ENCODE measurements around the gene GPR151. TPM values are rescaled to one million over a fixed set of nuclear protein-coding genes. Genes with fewer than 3 reads are reported as not detected.

GPR151 gene
- total RNA-seq, 1 experiment from 2014 or later: not detected

GRCh38 chr5:146521403-146522106 lies 5.6 kb upstream of the GPR151 start:
- no peak for DNase-seq (ENCODE audit: extremely low read depth, low read depth)

- no peak for DNase-seq (ENCODE audit: extremely low read depth, low read depth)
Measured at GRCh38 chr5:146520731-146521130, 4.7 kb upstream of the GPR151 start.

GRCh38 chr5:146519554-146519953 lies 3.6 kb upstream of the GPR151 start:
- DNase-seq (ENCODE audit: extremely low read depth, low read depth): no peak

GRCh38 chr5:146515473-146516150 lies 378 bp downstream of the GPR151 start:
- no peak for DNase-seq (ENCODE audit: extremely low read depth, low read depth)

GRCh38 chr5:146514575-146514974 lies 1.4 kb downstream of the GPR151 start:
- no peak for DNase-seq (ENCODE audit: extremely low read depth, low read depth)

GRCh38 chr5:146513462-146513861 lies 2.5 kb downstream of the GPR151 start:
- no peak for DNase-seq (ENCODE audit: extremely low read depth, low read depth)

GRCh38 chr5:146510559-146511125 lies 5.3 kb downstream of the GPR151 start:
- DNase-seq (ENCODE audit: extremely low read depth, low read depth): no peak

- DNase-seq (ENCODE audit: extremely low read depth, low read depth): no peak
Measured at GRCh38 chr5:146507428-146507827, 8.6 kb downstream of the GPR151 start.

GRCh38 chr5:146499680-146500079 lies 16.3 kb downstream of the GPR151 start:
- no peak for DNase-seq (ENCODE audit: extremely low read depth, low read depth)

GRCh38 chr5:146494656-146495055 lies 21.3 kb downstream of the GPR151 start:
- DNase-seq (ENCODE audit: extremely low read depth, low read depth): no peak

- no peak for DNase-seq (ENCODE audit: extremely low read depth, low read depth)
Measured at GRCh38 chr5:146490089-146490843, 25.7 kb downstream of the GPR151 start.

- DNase-seq (ENCODE audit: extremely low read depth, low read depth): no peak
Measured at GRCh38 chr5:146484714-146485391, 31.1 kb downstream of the GPR151 start.

GRCh38 chr5:146482775-146483174 lies 33.2 kb downstream of the GPR151 start:
- DNase-seq (ENCODE audit: extremely low read depth, low read depth): no peak

- DNase-seq (ENCODE audit: extremely low read depth, low read depth): no peak
Measured at GRCh38 chr5:146475906-146476305, 40.1 kb downstream of the GPR151 start.

GRCh38 chr5:146475190-146475780 lies 40.7 kb downstream of the GPR151 start:
- DNase-seq (ENCODE audit: extremely low read depth, low read depth): no peak

- no peak for DNase-seq (ENCODE audit: extremely low read depth, low read depth)
Measured at GRCh38 chr5:146474065-146474464, 41.9 kb downstream of the GPR151 start.

GRCh38 chr5:146467760-146468159 lies 48.2 kb downstream of the GPR151 start:
- DNase-seq (ENCODE audit: extremely low read depth, low read depth): no peak

GRCh38 chr5:146466521-146467349 lies 49.3 kb downstream of the GPR151 start:
- DNase-seq (ENCODE audit: extremely low read depth, low read depth): peak; percentile 16

GRCh38 chr5:146463446-146463845 lies 52.5 kb downstream of the GPR151 start:
- DNase-seq (ENCODE audit: extremely low read depth, low read depth): no peak

Measured in NCI-H460 (cell line).